Smooth muscle cell (in vitro differentiated cells): Measurements from ENCODE around the gene MRPL30. TPM values are rescaled to one million over a fixed set of nuclear protein-coding genes. Genes with fewer than 3 reads are reported as not detected.
A peak's percentile ranks its signal among the peaks of the same experiment; 100 is the strongest.
"Not testable (repeated sequence)": the region's sequence is repeated elsewhere in the genome, so short reads cannot be mapped to it uniquely, and the experiment has no call there.

Experiments
- DNase-seq: peaks from one replicate; lab custom pipeline; 2025; ENCODE audit not compliant: unreplicated experiment; lab: John Stamatoyannopoulos, UW
- H2AFZ ChIP-seq: fragments of 200-600 bp; sonication (generic); 2 replicates; pipeline ENCODE4 v1.6.0; 2016; ENCODE audit warnings: antibody characterized with exemption, low read depth, mild to moderate bottlenecking
- H3F3A ChIP-seq: fragments of 200-600 bp; sonication (generic); 2 replicates; pipeline ENCODE4 v1.6.0; 2017; ENCODE audit warnings: antibody characterized with exemption, low read depth
- H3K27ac ChIP-seq: fragments of 200-600 bp; sonication (generic); 2 replicates; pipeline ENCODE4 v1.5.1; 2016; ENCODE audit warnings: low read depth, mild to moderate bottlenecking
- H3K27me3 ChIP-seq: fragments of 200-600 bp; sonication (generic); 2 replicates; pipeline ENCODE4 v1.6.1; 2016; ENCODE audit warnings: low read depth, mild to moderate bottlenecking
- H3K36me3 ChIP-seq: fragments of 200-600 bp; sonication (generic); 2 replicates; pipeline ENCODE4 v1.5.1; 2016; ENCODE audit warnings: low read depth
- H3K4me1 ChIP-seq: fragments of 200-600 bp; sonication (generic); 2 replicates; pipeline ENCODE4 v1.5.1; 2016; ENCODE audit warnings: low read depth
- H3K4me2 ChIP-seq: fragments of 200-600 bp; sonication (generic); 2 replicates; pipeline ENCODE4 v1.6.0; 2016; ENCODE audit warnings: mild to moderate bottlenecking
- H3K4me3 ChIP-seq: fragments of 200-600 bp; sonication (generic); 2 replicates; pipeline ENCODE4 v1.5.1; 2016; ENCODE audit warnings: mild to moderate bottlenecking
- H3K79me2 ChIP-seq: fragments of 200-600 bp; sonication (generic); 2 replicates; pipeline ENCODE4 v1.6.0; 2016; ENCODE audit warnings: low read depth, mild to moderate bottlenecking
- H3K9ac ChIP-seq: fragments of 200-600 bp; sonication (generic); 2 replicates; pipeline ENCODE4 v1.6.0; 2016; ENCODE audit warnings: low read depth
- H3K9me3 ChIP-seq: fragments of 200-600 bp; sonication (generic); replicated peaks from 2 replicates; pipeline ENCODE4 v1.5.1; 2016; ENCODE audit warnings: low read depth
- H4K20me1 ChIP-seq: fragments of 200-600 bp; sonication (generic); 2 replicates; pipeline ENCODE4 v1.6.0; 2016; ENCODE audit warnings: low read depth
- WGBS: methylation state at CpG from one replicate; pipeline ENCODE4 v1.1.7; 2016; ENCODE audit warnings: low lambda C conversion rate; 5-methylcytosine and 5-hydroxymethylcytosine counted together
- polyA plus RNA-seq: library from polyadenylated mRNA; unstranded; fragments of >200 nt; fragmentation: Nextera tagmentation; extraction: Ambion mirVana; gene quantifications from 2 replicates; pipeline ENCODE4 v1.2.1, GENCODE V29; 2016
- total RNA-seq: library from RNA; depleted of rRNA; stranded (reverse); fragments of >200 nt; gene quantifications from 2 replicates; pipeline ENCODE4 v1.2.3, GENCODE V29; 2014
- TF ChIP-seq, protein P1 (sequence below): fragments of 200-600 bp; sonication (generic); IDR thresholded peaks from 2 replicates; pipeline ENCODE4 v1.5.1; 2017; ENCODE audit warnings: borderline replicate concordance, mild to moderate bottlenecking, antibody characterized with exemption; ENCODE audit not compliant: insufficient read depth, poor library complexity, severe bottlenecking

The MRPL30 gene
- total RNA-seq (20.8 and 23.1 TPM in 2 replicates), polyA plus RNA-seq (16.5 and 18.8 TPM in 2 replicates)

DNA sequence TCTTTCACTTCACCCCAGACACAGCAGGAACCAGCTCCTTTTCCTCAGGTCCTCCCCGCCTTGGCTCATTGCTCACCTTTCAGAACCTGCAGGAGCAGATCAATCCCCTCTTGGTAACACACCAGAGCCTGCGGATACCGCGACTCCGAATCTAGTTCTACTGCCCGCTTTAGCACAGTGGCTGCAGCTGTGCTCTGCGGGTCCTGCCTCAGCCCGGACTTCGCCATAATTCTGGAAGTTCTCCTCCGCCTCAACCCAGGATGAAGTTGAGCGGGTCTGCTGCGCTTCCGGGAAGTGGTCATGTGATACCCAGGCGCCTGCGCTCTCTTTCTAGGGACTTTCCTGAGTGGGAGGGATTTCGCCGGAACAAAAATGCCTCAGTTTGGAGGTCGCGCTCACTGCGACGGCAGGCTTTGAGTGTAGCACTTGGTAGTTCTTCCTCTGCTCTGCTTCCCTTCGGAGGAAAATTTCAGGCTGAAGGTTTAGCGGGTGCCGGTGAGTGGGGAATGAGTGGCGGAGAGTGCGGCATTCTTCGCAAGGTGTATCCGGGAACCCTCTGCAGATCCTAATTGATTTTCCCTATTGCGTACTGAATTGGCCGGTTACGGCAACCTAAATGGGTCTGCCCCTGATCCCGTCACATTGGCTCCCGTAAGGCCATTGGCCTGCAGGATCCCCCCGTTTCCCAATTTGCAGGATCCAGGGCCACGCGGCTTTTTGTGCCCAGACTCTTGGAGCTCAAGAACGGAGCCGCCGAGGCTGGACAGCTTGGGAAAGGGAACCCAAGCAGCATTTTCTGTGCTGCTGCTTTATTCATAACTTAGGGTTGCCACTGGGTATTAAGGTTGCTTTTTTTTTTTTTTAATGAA lies at the start of gene MRPL30, which contains the start of gene MITD1:
MRPL30 (plus strand) TSS at position 430 of the 869 bp plus-strand sequence. CDS start 5,020 bp downstream, outside the sequence.
MITD1 (minus strand) TSS at position 304 of the 869 bp plus-strand sequence; CDS start at position 227, 77 bp downstream.
- Histone ChIP-seq H3K4me2 (peak within 1 kb of the TSS; percentile 94), H3K27ac (peak within 1 kb of the TSS; percentile 71), H3K27me3 (no peaks in the 10 kb centered on the region), H3K79me2 (peaks cover 69% of the 10 kb centered on the region), H3F3A (no peaks in the 10 kb centered on the region), H2AFZ (peak within 1 kb of the TSS; percentile 90), H3K4me3 (peak within 1 kb of the TSS; percentile 82), H3K9ac (peak within 1 kb of the TSS; percentile 88), H3K9me3 (no peaks in the 10 kb centered on the region), H4K20me1 (peaks cover 17% of the 10 kb centered on the region), H3K4me1 (peaks cover 17% of the 10 kb centered on the region), H3K36me3 (no peaks in the 10 kb centered on the region)
- TF ChIP-seq, protein P1, sequence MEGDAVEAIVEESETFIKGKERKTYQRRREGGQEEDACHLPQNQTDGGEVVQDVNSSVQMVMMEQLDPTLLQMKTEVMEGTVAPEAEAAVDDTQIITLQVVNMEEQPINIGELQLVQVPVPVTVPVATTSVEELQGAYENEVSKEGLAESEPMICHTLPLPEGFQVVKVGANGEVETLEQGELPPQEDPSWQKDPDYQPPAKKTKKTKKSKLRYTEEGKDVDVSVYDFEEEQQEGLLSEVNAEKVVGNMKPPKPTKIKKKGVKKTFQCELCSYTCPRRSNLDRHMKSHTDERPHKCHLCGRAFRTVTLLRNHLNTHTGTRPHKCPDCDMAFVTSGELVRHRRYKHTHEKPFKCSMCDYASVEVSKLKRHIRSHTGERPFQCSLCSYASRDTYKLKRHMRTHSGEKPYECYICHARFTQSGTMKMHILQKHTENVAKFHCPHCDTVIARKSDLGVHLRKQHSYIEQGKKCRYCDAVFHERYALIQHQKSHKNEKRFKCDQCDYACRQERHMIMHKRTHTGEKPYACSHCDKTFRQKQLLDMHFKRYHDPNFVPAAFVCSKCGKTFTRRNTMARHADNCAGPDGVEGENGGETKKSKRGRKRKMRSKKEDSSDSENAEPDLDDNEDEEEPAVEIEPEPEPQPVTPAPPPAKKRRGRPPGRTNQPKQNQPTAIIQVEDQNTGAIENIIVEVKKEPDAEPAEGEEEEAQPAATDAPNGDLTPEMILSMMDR, result no peak
- WGBS, result under 1% methylated on average over 39 of the region's 39 CpGs
- DNase-seq, result peak; percentile 73

- not testable (repeated sequence) for H3F3A ChIP-seq, H3K9ac ChIP-seq, H3K79me2 ChIP-seq, H3K4me3 ChIP-seq, H3K4me2 ChIP-seq, H3K4me1 ChIP-seq, H2AFZ ChIP-seq, H4K20me1 ChIP-seq, H3K36me3 ChIP-seq, DNase-seq, H3K27me3 ChIP-seq, H3K9me3 ChIP-seq, H3K27ac ChIP-seq
- WGBS, result 98% methylated on average over 2 of the region's 2 CpGs
These were observed 45.9 kb upstream of the MRPL30 start for GRCh38 chr2:99135044-99135556.

DNA sequence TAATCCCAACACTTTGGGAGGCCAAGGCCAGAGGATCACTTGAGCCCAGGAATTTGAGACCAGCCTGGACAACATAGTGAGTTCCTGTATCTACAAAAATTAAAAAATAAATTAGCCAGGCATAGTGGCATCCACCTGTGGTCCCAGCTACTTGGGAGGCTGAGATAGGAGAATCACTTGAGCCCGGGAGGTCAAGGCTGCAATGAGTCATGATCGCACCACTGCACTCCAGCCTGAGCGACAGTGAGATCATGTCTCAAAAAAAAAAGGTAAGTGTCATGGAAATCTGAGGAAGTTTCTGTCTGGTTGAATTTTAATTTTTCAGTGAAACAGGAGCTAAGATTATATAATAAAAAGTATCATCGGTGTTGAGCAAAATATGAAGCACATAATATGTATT lies 42.0 kb upstream of the MRPL30 start:
- H3K9ac ChIP-seq, result no peak overlapping the region
- no peak overlapping the region for H3K27ac ChIP-seq
- H3K4me1 ChIP-seq, result peaks cover 13% of the 10 kb centered on the region
- H3K27me3 ChIP-seq, result no peaks in the 10 kb centered on the region
- H3K79me2 ChIP-seq, result no peaks in the 10 kb centered on the region
- no peak overlapping the region for H3K4me3 ChIP-seq
- H3K4me2 ChIP-seq, result no peak overlapping the region
- H4K20me1 ChIP-seq, result no peaks in the 10 kb centered on the region
- H3K36me3 ChIP-seq, result no peaks in the 10 kb centered on the region
- WGBS, result 93% methylated on average over 4 of the region's 4 CpGs
- H3F3A ChIP-seq, result no peaks in the 10 kb centered on the region
- H2AFZ ChIP-seq, result no peak overlapping the region
- H3K9me3 ChIP-seq, result no peaks in the 10 kb centered on the region
- DNase-seq, result no peak
- TF ChIP-seq, protein P1, result no peak

DNA sequence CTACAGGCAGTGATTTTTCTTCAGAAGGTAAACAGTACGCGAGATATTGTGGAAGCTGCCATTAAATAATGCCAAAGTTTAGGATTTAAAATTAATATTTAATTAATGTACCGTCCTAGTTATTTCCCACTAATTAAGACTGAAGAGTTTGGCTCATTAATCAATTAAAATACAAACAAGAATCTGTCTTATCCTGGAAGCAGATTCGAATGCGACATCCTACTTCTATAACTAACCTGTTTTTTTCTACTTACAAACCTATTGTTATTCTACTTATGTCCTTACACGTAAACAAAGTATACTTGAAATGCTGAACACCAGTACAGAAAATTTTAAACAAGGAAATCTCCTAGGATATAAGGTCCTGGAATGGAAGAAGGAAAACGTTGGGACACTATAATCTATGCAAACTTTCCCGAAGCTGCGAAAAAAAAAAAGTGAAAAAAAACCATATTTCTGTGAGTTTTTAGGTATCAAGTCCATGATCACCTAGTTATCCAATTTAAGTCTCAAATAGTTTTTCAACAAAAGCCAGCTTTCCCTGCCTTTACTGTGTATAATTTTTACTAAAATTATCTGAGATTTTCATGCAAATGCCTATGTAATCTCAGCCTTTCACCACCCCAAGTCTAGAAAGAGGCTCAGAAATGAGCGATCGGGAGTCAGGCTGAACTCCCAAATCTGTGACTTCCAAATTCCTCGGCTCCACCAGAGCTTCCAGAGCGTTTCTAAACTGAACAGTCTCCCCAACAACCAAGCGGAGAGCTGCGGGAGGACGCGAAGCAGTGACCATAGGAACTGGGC lies 40.7 kb upstream of the MRPL30 start:
- no peaks in the 10 kb centered on the region for H4K20me1 ChIP-seq
- 35% methylated on average over 17 of the region's 17 CpGs for WGBS
- H3K27ac ChIP-seq, result peak overlapping the region; percentile 43
- no peaks in the 10 kb centered on the region for H3K9me3 ChIP-seq
- H3F3A ChIP-seq, result no peaks in the 10 kb centered on the region
- peak overlapping the region; percentile 63 for H3K9ac ChIP-seq
- H3K4me2 ChIP-seq, result peak overlapping the region; percentile 85
- H3K4me3 ChIP-seq, result peak overlapping the region; percentile 71
- H3K79me2 ChIP-seq, result no peaks in the 10 kb centered on the region
- DNase-seq, result no peak
- H3K36me3 ChIP-seq, result no peaks in the 10 kb centered on the region
- H3K4me1 ChIP-seq, result peaks cover 13% of the 10 kb centered on the region
- H3K27me3 ChIP-seq, result no peaks in the 10 kb centered on the region
- TF ChIP-seq, protein P1, result no peak
- peak overlapping the region; percentile 88 for H2AFZ ChIP-seq
